ENCODE measurements around the gene BMP2K.

The BMP2K gene

GRCh38 chr4:78776079-78776728, at the start of gene BMP2K:
BMP2K (plus strand) TSS chr4:78776350; CDS start chr4:78776544, 194 bp downstream.
- peak; percentile 68 to 74 for DNase-seq (ENCODE audit: low read depth in 2 of 2)

- no peak for DNase-seq (ENCODE audit: low read depth in 2 of 2)
Measured at GRCh38 chr4:78726546-78726945, 49.6 kb upstream of the BMP2K start.

- no peak for DNase-seq (ENCODE audit: low read depth in 2 of 2)
Measured at GRCh38 chr4:78732332-78733104, 43.6 kb upstream of the BMP2K start.

GRCh38 chr4:78734441-78735162, 41.5 kb upstream of the BMP2K start:
- no peak for DNase-seq (ENCODE audit: low read depth in 2 of 2)

- DNase-seq (ENCODE audit: low read depth in 2 of 2) = no peak
Measured at GRCh38 chr4:78735697-78736096, 40.5 kb upstream of the BMP2K start.

GRCh38 chr4:78737035-78737434, 39.1 kb upstream of the BMP2K start:
- DNase-seq (ENCODE audit: low read depth in 2 of 2) = no peak

- no peak for DNase-seq (ENCODE audit: low read depth in 2 of 2)
Measured at GRCh38 chr4:78737973-78738372, 38.2 kb upstream of the BMP2K start.

GRCh38 chr4:78742300-78742699, 33.9 kb upstream of the BMP2K start:
- DNase-seq (ENCODE audit: low read depth in 2 of 2) = no peak

- DNase-seq (ENCODE audit: low read depth in 2 of 2) = no peak
Measured at GRCh38 chr4:78747475-78747922, 28.7 kb upstream of the BMP2K start.

- no peak for DNase-seq (ENCODE audit: low read depth in 2 of 2)
Measured at GRCh38 chr4:78748381-78748780, 27.8 kb upstream of the BMP2K start.

- no peak for DNase-seq (ENCODE audit: low read depth in 2 of 2)
Measured at GRCh38 chr4:78749258-78749971, 26.7 kb upstream of the BMP2K start.

- DNase-seq (ENCODE audit: low read depth in 2 of 2) = no peak
Measured at GRCh38 chr4:78749972-78750727, 26.0 kb upstream of the BMP2K start.

GRCh38 chr4:78753091-78753490, 23.1 kb upstream of the BMP2K start:
- no peak for DNase-seq (ENCODE audit: low read depth in 2 of 2)

GRCh38 chr4:78754872-78755271, 21.3 kb upstream of the BMP2K start:
- no peak for DNase-seq (ENCODE audit: low read depth in 2 of 2)

- DNase-seq (ENCODE audit: low read depth in 2 of 2) = no peak
Measured at GRCh38 chr4:78756137-78756536, 20.0 kb upstream of the BMP2K start.

- no peak for DNase-seq (ENCODE audit: low read depth in 2 of 2)
Measured at GRCh38 chr4:78756776-78757175, 19.4 kb upstream of the BMP2K start.

- DNase-seq (ENCODE audit: low read depth in 2 of 2) = no peak
Measured at GRCh38 chr4:78757574-78757973, 18.6 kb upstream of the BMP2K start.

GRCh38 chr4:78758085-78758484, 18.1 kb upstream of the BMP2K start:
- no peak for DNase-seq (ENCODE audit: low read depth in 2 of 2)

GRCh38 chr4:78762529-78762928, 13.6 kb upstream of the BMP2K start:
- no peak for DNase-seq (ENCODE audit: low read depth in 2 of 2)

- no peak for DNase-seq (ENCODE audit: low read depth in 2 of 2)
Measured at GRCh38 chr4:78763251-78763650, 12.9 kb upstream of the BMP2K start.

GRCh38 chr4:78763763-78764387, 12.3 kb upstream of the BMP2K start:
- no peak for DNase-seq (ENCODE audit: low read depth in 2 of 2)

Measured in stimulated activated CD4-positive, alpha-beta T cell treated with anti-CD3 and anti-CD28 coated beads, Interleukin-4, amount 100 ng/mL, for 48 hours (primary cell).